HCT116 (cell line): ENCODE measurements around the gene SPATS2L. TPM values are rescaled to one million over a fixed set of nuclear protein-coding genes. Genes with fewer than 3 reads are reported as not detected.

Experiments
- ATAC-seq: fragments of 200-7000 bp; cut with Tn5 transposase; 2 replicates; pipeline ENCODE4 v1.9.1; 2020; ENCODE audit warnings: mild to moderate bottlenecking, moderate library complexity
- BruUV-seq: library from RNA; stranded (reverse); fragments of 400-500 nt; replicated peaks from 2 replicates; lab custom pipeline; 2021; lab: Mats Ljungman, UMichigan
- CTCF ChIA-PET: fragments of 300-600 bp; sonication (Branson Sonifier 250); formaldehyde crosslinking; loops from one replicate; lab custom pipeline; 2021; ENCODE audit warnings: antibody characterized with exemption; lab: Charles Lee
- POLR2A ChIA-PET: fragments of 300-600, 350-600 bp; sonication (Branson Sonifier 250); formaldehyde crosslinking; loops from one replicate; lab custom pipeline; 2021; ENCODE audit warnings: antibody characterized with exemption; lab: Charles Lee
- RAD21 ChIA-PET, 2 experiments: fragments of 300-600 bp; sonication (Branson Sonifier 250); formaldehyde crosslinking; loops; one replicate each; lab custom pipeline; 2023; ENCODE audit warnings: low total read pairs in 2 of 2; ENCODE audit not compliant: uncharacterized antibody in 2 of 2, unreplicated experiment in 2 of 2, low non-redundant PET in 1 of 2; lab: Charles Lee
- DNase-seq: peaks from one replicate; pipeline ENCODE4 v3.0.0-alpha.2; 2010; ENCODE audit warnings: low read depth, low spot score
- H2AFZ ChIP-seq: fragments of 200-600 bp; shearing (Covaris generic), sonication (generic); 2 replicates; pipeline ENCODE4 v1.6.1; 2017; ENCODE audit warnings: low read depth, mixed run types, mixed read lengths, antibody characterized with exemption, low read length; ENCODE audit not compliant: poor library complexity, severe bottlenecking
- H3K27ac ChIP-seq: 2 replicates; pipeline ENCODE4 v1.5.1; 2012; ENCODE audit warnings: low read depth, low read length
- H3K27me3 ChIP-seq: fragments of 200-600 bp; sonication (generic); 2 replicates; pipeline ENCODE4 v1.6.1; 2016; ENCODE audit warnings: mixed run types, low read length, mixed read lengths; ENCODE audit not compliant: insufficient read depth
- H3K36me3 ChIP-seq, 2 experiments: fragments of 200-500 bp in 1 of 2; fragments of 200-600 bp in 1 of 2; sonication (Bioruptor generic) in 1 of 2; sonication (generic) in 1 of 2; 2 replicates each; pipeline versions ENCODE4 v1.5.1 to v1.6.1; 2014 to 2016; ENCODE audit warnings: low read length in 2 of 2, inconsistent platforms in 1 of 2, mixed read lengths in 1 of 2, mixed run types in 1 of 2; ENCODE audit not compliant: insufficient read depth in 2 of 2, control insufficient read depth in 1 of 2
- H3K4me1 ChIP-seq, 2 experiments: fragments of 200-600 bp in 1 of 2; sonication (generic) in 1 of 2; 2 replicates each; pipeline versions ENCODE4 v1.5.1 to v1.6.1; 2012 to 2017; ENCODE audit warnings: low read length in 2 of 2, inconsistent platforms in 1 of 2, mild to moderate bottlenecking in 1 of 2, mixed read lengths in 1 of 2, mixed run types in 1 of 2, moderate library complexity in 1 of 2; ENCODE audit not compliant: insufficient read depth in 2 of 2, control insufficient read depth in 1 of 2
- H3K4me2 ChIP-seq: fragments of 200-600 bp; sonication (generic); 2 replicates; pipeline ENCODE4 v1.6.1; 2017; ENCODE audit warnings: mixed run types, low read length, mixed read lengths
- H3K4me3 ChIP-seq, 2 experiments: fragments of 200-600 bp in 1 of 2; sonication (generic) in 1 of 2; replicated peaks in 1 of 2; 2 replicates each; pipeline ENCODE4 v1.5.1; 2011 to 2016; ENCODE audit warnings: low read length in 2 of 2, control low read depth in 1 of 2, low read depth in 1 of 2, mild to moderate bottlenecking in 1 of 2, mixed read lengths in 1 of 2, mixed run types in 1 of 2
- H3K79me2 ChIP-seq: fragments of 200-600 bp; sonication (generic); 2 replicates; pipeline ENCODE4 v1.6.1; 2017; ENCODE audit warnings: mild to moderate bottlenecking, mixed run types, low read length, moderate library complexity, mixed read lengths; ENCODE audit not compliant: insufficient read depth
- H3K9ac ChIP-seq: fragments of 200-600 bp; sonication (generic); 2 replicates; pipeline ENCODE4 v1.6.1; 2016; ENCODE audit warnings: low read length, mixed read lengths
- H3K9me2 ChIP-seq: fragments of 200-600 bp; sonication (generic), shearing (Covaris generic); 2 replicates; pipeline ENCODE4 v1.6.1; 2017; ENCODE audit warnings: mixed run types, mild to moderate bottlenecking, moderate library complexity; ENCODE audit not compliant: insufficient read depth
- H3K9me3 ChIP-seq, 2 experiments: fragments of 200-500 bp in 1 of 2; fragments of 200-600 bp in 1 of 2; sonication (Bioruptor generic) in 1 of 2; sonication (generic) in 1 of 2; 2 replicates each; pipeline ENCODE4 v1.6.1; 2014 to 2017; ENCODE audit warnings: low read length in 2 of 2, mixed read lengths in 2 of 2, inconsistent platforms in 1 of 2, low read depth in 1 of 2, mild to moderate bottlenecking in 1 of 2, mixed run types in 1 of 2, moderate library complexity in 1 of 2; ENCODE audit not compliant: control insufficient read depth in 1 of 2, insufficient read depth in 1 of 2
- H4K20me1 ChIP-seq: fragments of 200-600 bp; sonication (generic), shearing (Covaris generic); 2 replicates; pipeline ENCODE4 v1.6.1; 2017; ENCODE audit warnings: mixed run types, mild to moderate bottlenecking, moderate library complexity; ENCODE audit not compliant: insufficient read depth
- CBX3 ChIP-seq: IDR thresholded peaks from 2 replicates; pipeline ENCODE4 v1.6.1; 2012; ENCODE audit warnings: low read depth
- CEBPB ChIP-seq: IDR thresholded peaks from 2 replicates; pipeline ENCODE4 v1.6.1; 2012; ENCODE audit warnings: low read depth
- ELF1 ChIP-seq: IDR thresholded peaks from 2 replicates; pipeline ENCODE4 v1.6.1; 2012; ENCODE audit warnings: low read depth, borderline replicate concordance
- EZH2 ChIP-seq: fragments of 200-600 bp; sonication (generic); IDR thresholded peaks from 2 replicates; pipeline ENCODE4 v1.6.1; 2017; ENCODE audit warnings: antibody characterized with exemption, mixed run types
- EZH2phosphoT487 ChIP-seq: fragments of 200-600 bp; IDR thresholded peaks from 2 replicates; pipeline ENCODE4 v1.6.1; 2018; ENCODE audit warnings: antibody characterized with exemption, borderline replicate concordance
- FOSL1 ChIP-seq: IDR thresholded peaks from 2 replicates; pipeline ENCODE4 v1.6.1; 2012; ENCODE audit warnings: low read depth
- JUND ChIP-seq: IDR thresholded peaks from 2 replicates; pipeline ENCODE4 v1.6.1; 2012
- MAX ChIP-seq: IDR thresholded peaks from 2 replicates; pipeline ENCODE4 v1.6.1; 2012
- POLR2A ChIP-seq: IDR thresholded peaks from 2 replicates; pipeline ENCODE4 v1.7.0; 2011; ENCODE audit warnings: borderline replicate concordance; ENCODE audit not compliant: insufficient read depth, insufficient read length; ENCODE audit errors: extremely low read depth
- ZBTB33 ChIP-seq: IDR thresholded peaks from 2 replicates; pipeline ENCODE4 v1.6.1; 2011; ENCODE audit warnings: mild to moderate bottlenecking, low read length, moderate library complexity; ENCODE audit not compliant: insufficient replicate concordance; ENCODE audit errors: extremely low read depth
- intact Hi-C: fragments of 100-400 bp; cut with micrococcal nuclease; formaldehyde crosslinking; loops from 2 replicates; pipeline ENCODE4 v1.10.0; 2022
- total RNA-seq: library from RNA; stranded (reverse); gene quantifications from one replicate; pipeline ENCODE4 v1.2.1, GENCODE V29; 2021; ENCODE audit not compliant: unreplicated experiment
- TF ChIP-seq, protein P1 (sequence below): IDR thresholded peaks from 2 replicates; pipeline ENCODE4 v1.6.1; 2012

The SPATS2L gene
- total RNA-seq, 1 experiment from 2014 or later: 87.1 TPM

DNA sequence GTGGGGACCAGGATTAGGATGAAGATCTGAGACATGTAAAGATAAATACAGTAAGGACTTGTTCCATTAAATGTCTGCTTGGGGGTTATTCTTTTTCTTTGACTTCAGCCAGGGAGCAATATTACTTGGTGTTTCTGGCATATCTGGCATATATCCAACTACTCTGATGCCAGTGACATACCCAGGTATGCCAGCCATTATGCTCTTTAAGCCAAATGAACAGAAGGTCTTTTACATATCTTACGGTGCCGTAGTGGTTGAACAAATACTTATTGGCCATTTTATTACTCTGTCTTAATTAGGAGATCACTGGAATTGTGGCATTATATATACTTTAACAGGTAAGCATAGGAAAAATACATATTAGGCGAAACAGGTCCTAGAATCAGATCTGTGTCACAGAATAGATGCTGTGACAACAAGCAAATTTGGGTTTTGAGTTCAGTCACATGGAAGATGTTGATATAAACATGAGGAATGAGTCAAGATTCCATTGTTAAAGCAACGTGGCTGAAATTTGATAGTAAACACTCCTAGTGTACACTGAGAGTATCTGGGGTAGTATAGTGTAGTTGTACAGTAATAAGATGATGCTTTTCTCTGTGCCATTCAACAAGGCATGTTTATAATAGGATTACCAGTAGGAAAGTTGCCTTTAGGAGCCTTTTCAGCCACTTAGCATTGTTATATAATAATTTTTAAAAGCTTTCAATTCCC lies 140.8 kb downstream of the SPATS2L start:
- H3K9me3 ChIP-seq: no peaks in the 10 kb centered on the region
- H3K4me3 ChIP-seq: no peak overlapping the region
- no peak for TF ChIP-seq ZBTB33
- no peak for TF ChIP-seq MAX
- TF ChIP-seq, protein P1, sequence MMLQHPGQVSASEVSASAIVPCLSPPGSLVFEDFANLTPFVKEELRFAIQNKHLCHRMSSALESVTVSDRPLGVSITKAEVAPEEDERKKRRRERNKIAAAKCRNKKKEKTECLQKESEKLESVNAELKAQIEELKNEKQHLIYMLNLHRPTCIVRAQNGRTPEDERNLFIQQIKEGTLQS: no peak
- TF ChIP-seq, all 23 proteins: peak for 0
- H3K36me3 ChIP-seq: no peaks in the 10 kb centered on the region; a peak in 1 of 4 replicates
- no peaks in the 10 kb centered on the region for H4K20me1 ChIP-seq
- no peak for ATAC-seq
- no peaks in the 10 kb centered on the region for H3K4me1 ChIP-seq
- H3K27ac ChIP-seq: no peak overlapping the region
- no peak overlapping the region for H3K4me2 ChIP-seq
- no peaks in the 10 kb centered on the region for H3K27me3 ChIP-seq
- intact Hi-C loops: no loop called here
- ChIA-PET CTCF (no interaction called here), RAD21 (no interaction called here), POLR2A (no interaction called here)
- H3K79me2 ChIP-seq: no peaks in the 10 kb centered on the region
- no peak overlapping the region for H2AFZ ChIP-seq
- no peak overlapping the region for H3K9ac ChIP-seq
- H3K9me2 ChIP-seq: no peaks in the 10 kb centered on the region
- BruUV-seq: no TSS peak
- DNase-seq: no peak

- TF ChIP-seq CBX3 (no peak), CEBPB (no peak), EZH2 (no peak), POLR2A (no peak), ZBTB33 (no peak), EZH2phosphoT487 (no peak), ELF1 (no peak), JUND (no peak), FOSL1 (no peak)
- TF ChIP-seq, protein P1: no peak
- TF ChIP-seq, all 23 proteins: peak for 0
- no peak overlapping the region for H3K9ac ChIP-seq
- H3K9me3 ChIP-seq: no peaks in the 10 kb centered on the region
- H2AFZ ChIP-seq: no peak overlapping the region
- H3K9me2 ChIP-seq: no peaks in the 10 kb centered on the region
- H4K20me1 ChIP-seq: no peaks in the 10 kb centered on the region
- no peak overlapping the region for H3K4me2 ChIP-seq
- ChIA-PET CTCF (interaction anchor here (1.4 kb wide), 1 partner anchor 35 kb away, joined by 3 read pairs; no protein-coding TSS in a partner anchor), RAD21 (no interaction called here), POLR2A (no interaction called here)
- BruUV-seq: no TSS peak
- H3K4me3 ChIP-seq: no peak overlapping the region
- H3K4me1 ChIP-seq: no peaks in the 10 kb centered on the region
- H3K27ac ChIP-seq: no peak overlapping the region
- H3K79me2 ChIP-seq: no peaks in the 10 kb centered on the region
- DNase-seq (no peak), ATAC-seq (no peak)
- intact Hi-C loops: no loop called here
- H3K36me3 ChIP-seq: no peaks in the 10 kb centered on the region; a peak in 1 of 4 replicates
- H3K27me3 ChIP-seq: no peaks in the 10 kb centered on the region
Observed at GRCh38 chr2:200448455-200448854, 142.0 kb downstream of the SPATS2L start.
